Endothelial cell of umbilical vein (primary cell): ENCODE data around the gene TECPR2. TPM values are rescaled to one million over a fixed set of nuclear protein-coding genes. Genes with fewer than 3 reads are reported as not detected.

Experiments
- BruUV-seq: library from RNA; stranded (reverse); fragments of 400-500 nt; replicated peaks from 2 replicates; lab custom pipeline; 2021; lab: Mats Ljungman, UMichigan
- CTCF ChIA-PET: fragments of 300-600, 350-600 bp; sonication (Branson Sonifier 250); formaldehyde crosslinking; loops from one replicate; lab custom pipeline; 2021; ENCODE audit warnings: antibody characterized with exemption, inconsistent platforms; lab: Charles Lee
- POLR2A ChIA-PET: fragments of 300-600, 350-600 bp; sonication (Branson Sonifier 250); formaldehyde crosslinking; loops from one replicate; lab custom pipeline; 2021; ENCODE audit warnings: antibody characterized with exemption, inconsistent platforms; lab: Charles Lee
- DNase-seq: peaks from one replicate; pipeline ENCODE4 v3.0.0-alpha.2; 2011; ENCODE audit warnings: low read depth, low spot score
- FAIRE-seq: peaks from 2 replicates; lab custom pipeline; 2011; peaks lifted over from hg19 to GRCh38; lab: Jason Lieb, UNC
- H2AFZ ChIP-seq: 2 replicates; pipeline ENCODE4 v1.6.0; 2012; ENCODE audit warnings: low read depth, low read length, control low read depth, inconsistent platforms
- H3K27ac ChIP-seq: 2 replicates; pipeline ENCODE4 v1.5.1; 2011; ENCODE audit warnings: low read depth, mild to moderate bottlenecking, control low read depth, low read length, moderate library complexity; ENCODE audit not compliant: insufficient read depth
- H3K27me3 ChIP-seq, 2 experiments: 2 replicates each; pipeline versions ENCODE4 v1.6.0 to v1.6.1; 2011; ENCODE audit warnings: low read length in 2 of 2, mixed read lengths in 1 of 2; ENCODE audit not compliant: control insufficient read depth in 2 of 2, insufficient read depth in 2 of 2
- H3K36me3 ChIP-seq, 2 experiments: 2 replicates in 1 of 2; 3 replicates in 1 of 2; pipeline ENCODE4 v1.5.1; 2011; ENCODE audit warnings: low read length in 2 of 2, mild to moderate bottlenecking in 1 of 2, moderate library complexity in 1 of 2; ENCODE audit not compliant: control insufficient read depth in 2 of 2, insufficient read depth in 2 of 2; ENCODE audit errors: extremely low read depth in 1 of 2
- H3K4me1 ChIP-seq: 3 replicates; pipeline ENCODE4 v1.5.1; 2011; ENCODE audit warnings: mild to moderate bottlenecking, low read length; ENCODE audit not compliant: control insufficient read depth, insufficient read depth; ENCODE audit errors: extremely low read depth
- H3K4me2 ChIP-seq: 2 replicates; pipeline ENCODE4 v1.6.1; 2011; ENCODE audit warnings: low read length, control low read depth, mixed read lengths; ENCODE audit not compliant: insufficient read depth
- H3K4me3 ChIP-seq, 3 experiments: fragments of 200-600 bp in 1 of 3; sonication (generic), shearing (Covaris generic) in 1 of 3; replicated peaks in 1 of 3; 2 replicates each; pipeline ENCODE4 v1.5.1; 2011 to 2016; ENCODE audit warnings: control low read depth in 3 of 3, low read length in 3 of 3, mild to moderate bottlenecking in 2 of 3, inconsistent platforms in 1 of 3, low read depth in 1 of 3, moderate library complexity in 1 of 3; ENCODE audit not compliant: insufficient read depth in 1 of 3
- H3K79me2 ChIP-seq: 2 replicates; pipeline ENCODE4 v1.6.0; 2012; ENCODE audit warnings: low read length, inconsistent platforms; ENCODE audit not compliant: control insufficient read depth, insufficient read depth
- H3K9ac ChIP-seq: replicated peaks from 2 replicates; pipeline ENCODE3; 2011; ENCODE audit warnings: low read length, control low read depth; ENCODE audit not compliant: insufficient read depth; ENCODE audit errors: extremely low read depth
- H3K9me1 ChIP-seq: replicated peaks from 3 replicates; pipeline ENCODE4 v1.6.0; 2011; ENCODE audit warnings: mild to moderate bottlenecking, low read length; ENCODE audit not compliant: control insufficient read depth, insufficient read depth; ENCODE audit errors: extremely low read depth
- H3K9me3 ChIP-seq: replicated peaks from 2 replicates; pipeline ENCODE4 v1.5.1; 2012; ENCODE audit warnings: low read length, inconsistent platforms; ENCODE audit not compliant: control insufficient read depth, insufficient read depth
- H4K20me1 ChIP-seq: replicated peaks from 2 replicates; pipeline ENCODE3; 2011; ENCODE audit warnings: mild to moderate bottlenecking, low read length; ENCODE audit not compliant: control insufficient read depth, insufficient read depth; ENCODE audit errors: extremely low read depth
- EZH2 ChIP-seq: IDR thresholded peaks from 2 replicates; pipeline ENCODE4 v1.6.1; 2012; ENCODE audit warnings: borderline replicate concordance, low read depth, mild to moderate bottlenecking, moderate library complexity, low read length, inconsistent platforms; ENCODE audit not compliant: severe bottlenecking
- FOS ChIP-seq: IDR thresholded peaks from 2 replicates; pipeline ENCODE4 v1.6.1; 2011; ENCODE audit warnings: mild to moderate bottlenecking, low read length, moderate library complexity, borderline replicate concordance; ENCODE audit not compliant: insufficient read depth
- GATA2 ChIP-seq: IDR thresholded peaks from 2 replicates; pipeline ENCODE4 v1.7.0; 2011; ENCODE audit warnings: low read depth, mild to moderate bottlenecking, moderate library complexity, mixed read lengths, low read length; ENCODE audit not compliant: insufficient read length, insufficient read depth
- JUN ChIP-seq: IDR thresholded peaks from 2 replicates; pipeline ENCODE4 v1.6.1; 2011; ENCODE audit warnings: borderline replicate concordance, low read depth; ENCODE audit not compliant: insufficient read length, insufficient read depth
- MAX ChIP-seq: IDR thresholded peaks from 2 replicates; pipeline ENCODE4 v1.6.1; 2011; ENCODE audit not compliant: insufficient read depth, insufficient read length
- MYC ChIP-seq: IDR thresholded peaks from one replicate; pipeline ENCODE4 v1.6.1; 2011; ENCODE audit warnings: mild to moderate bottlenecking, low read depth, low read length
- POLR2A ChIP-seq: IDR thresholded peaks from 2 replicates; pipeline ENCODE4 v1.6.1; 2012; ENCODE audit warnings: low read depth, mild to moderate bottlenecking, control low read depth, low read length
- POLR2AphosphoS5 ChIP-seq: IDR thresholded peaks from 2 replicates; pipeline ENCODE4 v1.6.1; 2012; ENCODE audit warnings: low read depth, mild to moderate bottlenecking, control low read depth, low read length, moderate library complexity; ENCODE audit not compliant: insufficient read depth
- dilution Hi-C: fragments of 300-500 bp; cut with MboI; formaldehyde crosslinking; loops from one replicate; pipeline ENCODE4 v1.15.0; 2019; ENCODE audit warnings: low sequenced_read_pairs; ENCODE audit not compliant: extremely low pct_ligation_motif_present
- intact Hi-C: fragments of 100-400 bp; cut with micrococcal nuclease; formaldehyde crosslinking; loops from one replicate; pipeline ENCODE4 v1.10.0; 2022
- polyA plus RNA-seq, 4 experiments: library from polyadenylated mRNA; depleted of rRNA in 3 of 4; stranded (reverse) in 3 of 4; unstranded in 1 of 4; fragments of >200 nt; gene quantifications; 2 replicates each; pipeline versions ENCODE4 v1.2.1 to v1.2.3, GENCODE V29; 2011 to 2012; ENCODE audit warnings: missing spikeins in 1 of 4
- total RNA-seq: library from RNA; stranded (reverse); gene quantifications from 2 replicates; pipeline ENCODE4 v1.2.3, GENCODE V29; 2021
- TF ChIP-seq, protein P1 (sequence below), 2 donors: IDR thresholded peaks; 1 replicate in 1 of 2; 2 replicates in 1 of 2; pipeline ENCODE4 v1.5.1; 2011; ENCODE audit warnings: low read length in 2 of 2, mild to moderate bottlenecking in 2 of 2, moderate library complexity in 2 of 2, control low read depth in 1 of 2, inconsistent platforms in 1 of 2, low read depth in 1 of 2; ENCODE audit not compliant: insufficient read depth in 1 of 2; ENCODE audit errors: extremely low read depth in 1 of 2

Gene TECPR2
- total and polyA plus RNA-seq, 2 donors (not counting 3 experiments of a cell fraction or from before 2014, with no cell fraction given), result 8.9 to 21.5 TPM

- TF ChIP-seq JUN (no peak), GATA2 (no peak), MYC (no peak), MAX (no peak)
- Histone ChIP-seq H4K20me1 (no peaks in the 10 kb centered on the region), H3K9me1 (no peaks in the 10 kb centered on the region), H3K9me3 (no peaks in the 10 kb centered on the region), H3K79me2 (no peaks in the 10 kb centered on the region), H2AFZ (no peak overlapping the region), H3K27me3 (no peaks in the 10 kb centered on the region), H3K9ac (no peak overlapping the region), H3K4me1 (no peaks in the 10 kb centered on the region), H3K4me2 (no peak overlapping the region), H3K36me3 (peaks cover 0 to 3% of the 10 kb centered on the region in 2 experiments), H3K27ac (no peak overlapping the region), H3K4me3 (no peak overlapping the region)
- intact Hi-C loops (no loop called here), dilution Hi-C loops (no loop called here)
- DNase-seq (no peak), FAIRE-seq (no peak)
- ChIA-PET POLR2A (no interaction called here), CTCF (no interaction called here)
- no TSS peak for BruUV-seq
Observed at GRCh38 chr14:102407258-102407657, 44.5 kb downstream of the TECPR2 start.

- H3K9me1 ChIP-seq, result no peaks in the 10 kb centered on the region
- peaks cover 0 to 3% of the 10 kb centered on the region in 2 experiments for H3K36me3 ChIP-seq
- BruUV-seq, result no TSS peak
- H3K9ac ChIP-seq, result no peak overlapping the region
- no peak overlapping the region for H2AFZ ChIP-seq
- ChIA-PET CTCF (interaction anchor here (1.2 to 1.4 kb wide), 2 partner anchors 13 to 19 kb away, joined by 4 to 5 read pairs; no protein-coding TSS in a partner anchor), POLR2A (no interaction called here)
- intact Hi-C loops, result no loop called here
- H3K27ac ChIP-seq, result no peak overlapping the region
- no peak overlapping the region for H3K4me2 ChIP-seq
- H4K20me1 ChIP-seq, result no peaks in the 10 kb centered on the region
- no peak for DNase-seq
- TF ChIP-seq GATA2, result no peak
- no peak for TF ChIP-seq EZH2
- TF ChIP-seq JUN, result no peak
- TF ChIP-seq POLR2AphosphoS5, result no peak
- no peak for TF ChIP-seq MAX
- TF ChIP-seq POLR2A, result no peak
- TF ChIP-seq FOS, result no peak
- TF ChIP-seq, protein P1, sequence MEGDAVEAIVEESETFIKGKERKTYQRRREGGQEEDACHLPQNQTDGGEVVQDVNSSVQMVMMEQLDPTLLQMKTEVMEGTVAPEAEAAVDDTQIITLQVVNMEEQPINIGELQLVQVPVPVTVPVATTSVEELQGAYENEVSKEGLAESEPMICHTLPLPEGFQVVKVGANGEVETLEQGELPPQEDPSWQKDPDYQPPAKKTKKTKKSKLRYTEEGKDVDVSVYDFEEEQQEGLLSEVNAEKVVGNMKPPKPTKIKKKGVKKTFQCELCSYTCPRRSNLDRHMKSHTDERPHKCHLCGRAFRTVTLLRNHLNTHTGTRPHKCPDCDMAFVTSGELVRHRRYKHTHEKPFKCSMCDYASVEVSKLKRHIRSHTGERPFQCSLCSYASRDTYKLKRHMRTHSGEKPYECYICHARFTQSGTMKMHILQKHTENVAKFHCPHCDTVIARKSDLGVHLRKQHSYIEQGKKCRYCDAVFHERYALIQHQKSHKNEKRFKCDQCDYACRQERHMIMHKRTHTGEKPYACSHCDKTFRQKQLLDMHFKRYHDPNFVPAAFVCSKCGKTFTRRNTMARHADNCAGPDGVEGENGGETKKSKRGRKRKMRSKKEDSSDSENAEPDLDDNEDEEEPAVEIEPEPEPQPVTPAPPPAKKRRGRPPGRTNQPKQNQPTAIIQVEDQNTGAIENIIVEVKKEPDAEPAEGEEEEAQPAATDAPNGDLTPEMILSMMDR (IDR thresholded peaks at IDR 0.05; ENCODE audit: extremely low read depth in 1 of 2, insufficient read depth in 1 of 2, low read depth in 1 of 2, low read length in 2 of 2), result no peak
- no peak for TF ChIP-seq MYC
- no peak for FAIRE-seq
- H3K9me3 ChIP-seq, result no peaks in the 10 kb centered on the region
- dilution Hi-C loops, result no loop called here
- no peaks in the 10 kb centered on the region for H3K27me3 ChIP-seq
- H3K4me1 ChIP-seq, result no peaks in the 10 kb centered on the region
- no peaks in the 10 kb centered on the region for H3K79me2 ChIP-seq
- no peak overlapping the region for H3K4me3 ChIP-seq
Observed at GRCh38 chr14:102408724-102409123, 46.0 kb downstream of the TECPR2 start.
